GM21717 (cell line): ENCODE measurements around the gene MAPK13.

Experiments used
- ATAC-seq: cut with Tn5 transposase; IDR thresholded peaks from one replicate; pipeline ENCODE4 v1.9.1; 2021; ENCODE audit warnings: mild to moderate bottlenecking, moderate library complexity; ENCODE audit not compliant: unreplicated experiment

The MAPK13 gene

GRCh38 chr6:36142971-36143838, 12.9 kb downstream of the MAPK13 start:
- ATAC-seq, result no peak

GRCh38 chr6:36145495-36145894, 15.2 kb downstream of the MAPK13 start:
- ATAC-seq, result no peak

- ATAC-seq, result no peak
Measured at GRCh38 chr6:36147294-36147693, 17.0 kb downstream of the MAPK13 start.

- no peak for ATAC-seq
Measured at GRCh38 chr6:36149476-36149875, 19.2 kb downstream of the MAPK13 start.

- no peak for ATAC-seq
Measured at GRCh38 chr6:36150283-36150682, 20.0 kb downstream of the MAPK13 start.

- ATAC-seq, result no peak
Measured at GRCh38 chr6:36154286-36154685, 24.0 kb downstream of the MAPK13 start.

- ATAC-seq, result no peak
Measured at GRCh38 chr6:36155662-36156061, 25.3 kb downstream of the MAPK13 start.

GRCh38 chr6:36160147-36160760, 29.9 kb downstream of the MAPK13 start:
- no peak for ATAC-seq

- ATAC-seq, result no peak
Measured at GRCh38 chr6:36169023-36170007, 39.0 kb downstream of the MAPK13 start.

- no peak for ATAC-seq
Measured at GRCh38 chr6:36170704-36171103, 40.4 kb downstream of the MAPK13 start.

GRCh38 chr6:36171573-36171972, 41.3 kb downstream of the MAPK13 start:
- ATAC-seq, result no peak

- ATAC-seq, result no peak
Measured at GRCh38 chr6:36177166-36177565, 46.9 kb downstream of the MAPK13 start.

- no peak for ATAC-seq
Measured at GRCh38 chr6:36178544-36178943, 48.2 kb downstream of the MAPK13 start.

GRCh38 chr6:36180126-36180525, 49.8 kb downstream of the MAPK13 start:
- ATAC-seq, result no peak

- no peak for ATAC-seq
Measured at GRCh38 chr6:36184311-36184710, 54.0 kb downstream of the MAPK13 start.

- no peak for ATAC-seq
Measured at GRCh38 chr6:36186199-36186598, 55.9 kb downstream of the MAPK13 start.

- ATAC-seq, result no peak
Measured at GRCh38 chr6:36187446-36187845, 57.1 kb downstream of the MAPK13 start.
